Spleen (tissue), 7 donors: ENCODE data around the gene CD14.

Experiments used
- POLR2A ChIP-seq, 3 donors: fragments of 450-650 bp; IDR thresholded peaks; one replicate each; pipeline ENCODE4 v1.5.1; 2017; ENCODE audit warnings: antibody characterized with exemption in 3 of 3, mild to moderate bottlenecking in 1 of 3
- TF ChIP-seq, protein P1 (sequence below), 11 experiments: fragments of 200-600 bp in 7 of 11; fragments of 450-650 bp in 4 of 11; sonication (generic) in 4 of 11; IDR thresholded peaks in 8 of 11; conservative IDR thresholded peaks in 3 of 11; 1 replicate in 7 of 11; 2 replicates in 4 of 11; pipeline versions ENCODE4 v1.4.0 to v1.8.0; 2016 to 2021; ENCODE audit warnings: antibody characterized with exemption in 11 of 11, inconsistent platforms in 4 of 11, mild to moderate bottlenecking in 1 of 11
- donor health status: DM: no; HTN: no; CAD: no; lungs with moderate emphysema.
- donor health status: DM: no; HTN: no; CAD: no.
- donor health status: DM: no; HTN: no; CAD: no.

DNA sequence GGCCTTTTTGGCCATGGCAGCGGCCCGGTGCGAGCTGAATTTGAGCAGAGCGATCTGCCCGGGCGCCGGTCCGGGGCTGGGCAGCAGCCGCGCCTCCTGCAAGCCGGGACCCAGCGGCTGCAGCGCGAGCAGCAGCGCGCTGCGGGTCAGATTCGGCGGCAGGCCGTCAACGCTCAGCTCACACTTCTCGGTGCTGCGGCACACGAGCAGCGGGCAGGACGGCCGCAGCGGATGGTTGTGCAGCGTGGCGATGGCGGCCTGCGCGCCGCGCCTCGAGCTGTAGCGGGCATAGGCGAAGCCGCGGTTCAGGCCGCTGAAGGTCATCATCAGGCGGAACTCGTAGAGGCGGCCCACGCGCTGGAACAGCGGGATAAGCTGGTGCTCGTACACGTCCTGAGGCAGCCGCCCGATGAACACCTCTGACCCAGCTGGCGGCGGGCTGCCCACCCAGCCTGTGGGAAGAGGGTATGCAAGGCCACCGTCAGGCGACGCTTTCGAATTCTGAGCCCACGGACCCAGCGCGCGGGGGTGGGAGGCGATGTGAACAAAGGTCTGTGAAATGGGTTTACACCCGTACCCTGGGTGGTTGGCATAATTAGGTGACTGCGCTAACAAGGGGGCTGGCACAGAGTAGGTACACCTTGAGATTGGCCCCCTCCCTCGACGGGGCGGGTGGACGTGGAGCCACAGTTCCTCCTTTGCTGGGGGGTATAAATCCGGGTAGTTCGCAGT, 39.6 kb upstream of the CD14 start:
- TF ChIP-seq, protein P1, sequence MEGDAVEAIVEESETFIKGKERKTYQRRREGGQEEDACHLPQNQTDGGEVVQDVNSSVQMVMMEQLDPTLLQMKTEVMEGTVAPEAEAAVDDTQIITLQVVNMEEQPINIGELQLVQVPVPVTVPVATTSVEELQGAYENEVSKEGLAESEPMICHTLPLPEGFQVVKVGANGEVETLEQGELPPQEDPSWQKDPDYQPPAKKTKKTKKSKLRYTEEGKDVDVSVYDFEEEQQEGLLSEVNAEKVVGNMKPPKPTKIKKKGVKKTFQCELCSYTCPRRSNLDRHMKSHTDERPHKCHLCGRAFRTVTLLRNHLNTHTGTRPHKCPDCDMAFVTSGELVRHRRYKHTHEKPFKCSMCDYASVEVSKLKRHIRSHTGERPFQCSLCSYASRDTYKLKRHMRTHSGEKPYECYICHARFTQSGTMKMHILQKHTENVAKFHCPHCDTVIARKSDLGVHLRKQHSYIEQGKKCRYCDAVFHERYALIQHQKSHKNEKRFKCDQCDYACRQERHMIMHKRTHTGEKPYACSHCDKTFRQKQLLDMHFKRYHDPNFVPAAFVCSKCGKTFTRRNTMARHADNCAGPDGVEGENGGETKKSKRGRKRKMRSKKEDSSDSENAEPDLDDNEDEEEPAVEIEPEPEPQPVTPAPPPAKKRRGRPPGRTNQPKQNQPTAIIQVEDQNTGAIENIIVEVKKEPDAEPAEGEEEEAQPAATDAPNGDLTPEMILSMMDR (IDR thresholded peaks at IDR 0.05 in 8 of 11, conservative IDR thresholded peaks at IDR 0.05 in 3 of 11), result no peak
- no peak for TF ChIP-seq POLR2A (IDR thresholded peaks at IDR 0.05)
